Cardiac muscle cell (in vitro differentiated cells and primary cell): ENCODE results near the gene TRAF2. TPM values are rescaled to one million over a fixed set of nuclear protein-coding genes. Genes with fewer than 3 reads are reported as not detected.

Source experiments
- DNase-seq, 2 donors: peaks; one replicate each; pipeline versions ENCODE4 v3.0.0 to v3.0.0-alpha.2; 2010 to 2017; ENCODE audit warnings: low read depth in 1 of 2, low spot score in 1 of 2
- H3K27ac ChIP-seq: fragments of 200-600 bp; sonication (generic); 2 replicates; pipeline ENCODE4 v1.5.1; 2016
- H3K27me3 ChIP-seq: fragments of 200-600 bp; sonication (generic); 2 replicates; pipeline ENCODE4 v1.6.0; 2016; ENCODE audit warnings: control low read depth
- H3K36me3 ChIP-seq: fragments of 200-600 bp; sonication (generic); 2 replicates; pipeline ENCODE4 v1.5.1; 2016; ENCODE audit warnings: control low read depth
- H3K4me1 ChIP-seq: fragments of 200-600 bp; sonication (generic); 2 replicates; pipeline ENCODE4 v1.8.1; 2017; ENCODE audit warnings: low read depth, mild to moderate bottlenecking, mixed run types
- H3K4me3 ChIP-seq: fragments of 200-600 bp; sonication (generic); 2 replicates; pipeline ENCODE4 v1.5.1; 2016; ENCODE audit warnings: mild to moderate bottlenecking
- H3K9me3 ChIP-seq: fragments of 200-600 bp; sonication (generic); 2 replicates; pipeline ENCODE4 v1.5.1; 2017; ENCODE audit warnings: low read depth, mild to moderate bottlenecking, control low read depth
- CTCF ChIP-seq: IDR thresholded peaks from 2 replicates; pipeline ENCODE4 v1.5.1; 2012; ENCODE audit warnings: low read depth, mild to moderate bottlenecking, low read length
- polyA plus RNA-seq: library from polyadenylated mRNA; unstranded; fragments of >200 nt; fragmentation: Nextera tagmentation; extraction: Ambion mirVana; gene quantifications from 2 replicates; pipeline ENCODE4 v1.2.1, GENCODE V29; 2016
- total RNA-seq: library from RNA; depleted of rRNA; stranded (reverse); fragments of >200 nt; gene quantifications from 2 replicates; pipeline ENCODE4 v1.2.3, GENCODE V29; 2016

TRAF2 gene
- total and polyA plus RNA-seq, 2 experiments from 2014 or later: 25.6 to 37.2 TPM

DNA sequence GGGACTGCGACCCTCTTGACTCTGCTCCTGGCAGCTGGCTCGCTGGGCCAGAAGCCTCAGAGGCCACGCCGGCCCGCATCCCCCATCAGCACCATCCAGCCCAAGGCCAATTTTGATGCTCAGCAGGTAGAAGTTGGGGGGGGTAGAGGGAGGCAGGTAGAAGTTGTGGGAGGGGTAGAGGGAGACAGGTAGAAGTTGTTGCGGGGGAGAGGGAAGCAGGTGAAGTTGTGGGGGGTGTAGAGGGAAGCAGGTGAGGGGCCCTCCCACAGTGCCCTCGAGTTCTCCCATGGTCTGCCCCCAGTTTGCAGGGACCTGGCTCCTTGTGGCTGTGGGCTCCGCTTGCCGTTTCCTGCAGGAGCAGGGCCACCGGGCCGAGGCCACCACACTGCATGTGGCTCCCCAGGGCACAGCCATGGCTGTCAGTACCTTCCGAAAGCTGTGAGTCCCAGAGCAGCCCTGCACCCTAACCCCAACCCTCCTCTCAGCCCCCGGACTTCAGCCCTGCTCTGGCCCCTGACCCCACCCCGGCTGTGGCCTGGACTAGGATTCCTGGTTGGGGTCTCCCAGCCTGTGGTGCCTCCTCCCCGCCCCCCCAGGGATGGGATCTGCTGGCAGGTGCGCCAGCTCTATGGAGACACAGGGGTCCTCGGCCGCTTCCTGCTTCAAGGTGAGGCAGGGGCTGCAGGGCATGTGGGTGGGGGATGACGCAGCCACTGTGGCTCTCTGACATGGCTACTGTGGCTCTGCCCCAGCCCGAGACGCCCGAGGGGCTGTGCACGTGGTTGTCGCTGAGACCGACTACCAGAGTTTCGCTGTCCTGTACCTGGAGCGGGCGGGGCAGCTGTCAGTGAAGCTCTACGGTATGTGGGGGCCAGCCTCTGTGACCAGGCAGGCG, 59.3 kb downstream of the TRAF2 start:
- Histone ChIP-seq H3K4me1 (peaks cover 12% of the 10 kb centered on the region), H3K4me3 (no peak overlapping the region), H3K36me3 (peaks cover 18% of the 10 kb centered on the region), H3K27me3 (no peaks in the 10 kb centered on the region), H3K27ac (no peak overlapping the region), H3K9me3 (no peaks in the 10 kb centered on the region)
- no peak for DNase-seq
- no peak for TF ChIP-seq CTCF

- H3K27ac ChIP-seq: no peak overlapping the region
- H3K4me1 ChIP-seq: peaks cover 17% of the 10 kb centered on the region
These were observed 60.1 kb downstream of the TRAF2 start for GRCh38 chr9:136946228-136947027.

GRCh38 chr9:136947028-136947891, 60.9 kb downstream of the TRAF2 start:
- H3K4me1 ChIP-seq: peaks cover 17% of the 10 kb centered on the region

More at GRCh38 chr9:136946228-136947027, 60.1 kb downstream of the TRAF2 start:
- Histone ChIP-seq H3K4me3 (no peak overlapping the region), H3K36me3 (peaks cover 10% of the 10 kb centered on the region), H3K27me3 (no peaks in the 10 kb centered on the region), H3K9me3 (no peaks in the 10 kb centered on the region)
- DNase-seq: no peak
- no peak for TF ChIP-seq CTCF

GRCh38 chr9:136947955-136948510, 61.7 kb downstream of the TRAF2 start:
- no peak overlapping the region for H3K4me3 ChIP-seq
- H3K9me3 ChIP-seq: no peaks in the 10 kb centered on the region
- peak; percentile 44 to 74 for DNase-seq
- peak overlapping the region; percentile 20 for H3K27ac ChIP-seq
- peaks cover 17% of the 10 kb centered on the region for H3K4me1 ChIP-seq
- no peaks in the 10 kb centered on the region for H3K27me3 ChIP-seq
- H3K36me3 ChIP-seq: no peaks in the 10 kb centered on the region
- peak; percentile 66 for TF ChIP-seq CTCF

More at GRCh38 chr9:136947028-136947891, 60.9 kb downstream of the TRAF2 start:
- H3K4me3 ChIP-seq: no peak overlapping the region
- DNase-seq: no peak
- H3K9me3 ChIP-seq: no peaks in the 10 kb centered on the region
- H3K36me3 ChIP-seq: peaks cover 2% of the 10 kb centered on the region
- no peak overlapping the region for H3K27ac ChIP-seq
- no peak for TF ChIP-seq CTCF
- H3K27me3 ChIP-seq: no peaks in the 10 kb centered on the region

GRCh38 chr9:136949239-136949816, 63.0 kb downstream of the TRAF2 start:
- Histone ChIP-seq H3K4me3 (peak overlapping the region; percentile 47), H3K36me3 (no peaks in the 10 kb centered on the region), H3K27me3 (no peaks in the 10 kb centered on the region), H3K4me1 (peaks cover 17% of the 10 kb centered on the region), H3K27ac (peak overlapping the region; percentile 96), H3K9me3 (no peaks in the 10 kb centered on the region)
- TF ChIP-seq CTCF: no peak
- no peak for DNase-seq
